Retinal pigment epithelial cell (primary cell): Measurements from ENCODE around the gene TMEM108.

Experiments
- DNase-seq: peaks from one replicate; pipeline ENCODE4 v3.0.0-alpha.2; 2010; ENCODE audit warnings: low read depth
- H3K4me3 ChIP-seq: 2 replicates; pipeline ENCODE4 v1.5.1; 2011; ENCODE audit warnings: mild to moderate bottlenecking, low read length, control low read depth, moderate library complexity
- TF ChIP-seq, protein P1 (sequence below): conservative IDR thresholded peaks from 2 replicates; pipeline ENCODE4 v1.5.1; 2011; ENCODE audit warnings: low read depth, low read length, control low read depth, inconsistent platforms

The TMEM108 gene

DNA sequence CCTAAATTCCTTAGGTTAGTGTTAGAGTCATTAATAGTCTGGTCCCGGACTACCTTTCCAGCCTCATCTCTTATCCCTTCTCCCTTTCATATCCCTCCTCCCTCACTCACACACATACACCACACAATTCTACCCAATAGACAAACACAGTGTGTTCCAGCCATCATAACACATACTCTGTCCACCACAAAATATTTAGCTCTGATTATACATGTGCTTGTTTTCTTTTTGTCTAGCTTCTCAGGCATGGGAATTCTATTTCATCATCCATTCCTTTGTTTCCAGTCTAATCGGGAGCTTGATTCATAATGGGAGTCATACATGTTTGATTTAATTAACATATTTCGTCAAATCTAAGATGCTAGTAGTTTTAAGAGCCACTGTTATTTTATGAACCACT is 199.8 kb downstream of the TMEM108 start:
- DNase-seq, result no peak
- TF ChIP-seq, protein P1, sequence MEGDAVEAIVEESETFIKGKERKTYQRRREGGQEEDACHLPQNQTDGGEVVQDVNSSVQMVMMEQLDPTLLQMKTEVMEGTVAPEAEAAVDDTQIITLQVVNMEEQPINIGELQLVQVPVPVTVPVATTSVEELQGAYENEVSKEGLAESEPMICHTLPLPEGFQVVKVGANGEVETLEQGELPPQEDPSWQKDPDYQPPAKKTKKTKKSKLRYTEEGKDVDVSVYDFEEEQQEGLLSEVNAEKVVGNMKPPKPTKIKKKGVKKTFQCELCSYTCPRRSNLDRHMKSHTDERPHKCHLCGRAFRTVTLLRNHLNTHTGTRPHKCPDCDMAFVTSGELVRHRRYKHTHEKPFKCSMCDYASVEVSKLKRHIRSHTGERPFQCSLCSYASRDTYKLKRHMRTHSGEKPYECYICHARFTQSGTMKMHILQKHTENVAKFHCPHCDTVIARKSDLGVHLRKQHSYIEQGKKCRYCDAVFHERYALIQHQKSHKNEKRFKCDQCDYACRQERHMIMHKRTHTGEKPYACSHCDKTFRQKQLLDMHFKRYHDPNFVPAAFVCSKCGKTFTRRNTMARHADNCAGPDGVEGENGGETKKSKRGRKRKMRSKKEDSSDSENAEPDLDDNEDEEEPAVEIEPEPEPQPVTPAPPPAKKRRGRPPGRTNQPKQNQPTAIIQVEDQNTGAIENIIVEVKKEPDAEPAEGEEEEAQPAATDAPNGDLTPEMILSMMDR, result no peak
- no peak overlapping the region for H3K4me3 ChIP-seq

DNA sequence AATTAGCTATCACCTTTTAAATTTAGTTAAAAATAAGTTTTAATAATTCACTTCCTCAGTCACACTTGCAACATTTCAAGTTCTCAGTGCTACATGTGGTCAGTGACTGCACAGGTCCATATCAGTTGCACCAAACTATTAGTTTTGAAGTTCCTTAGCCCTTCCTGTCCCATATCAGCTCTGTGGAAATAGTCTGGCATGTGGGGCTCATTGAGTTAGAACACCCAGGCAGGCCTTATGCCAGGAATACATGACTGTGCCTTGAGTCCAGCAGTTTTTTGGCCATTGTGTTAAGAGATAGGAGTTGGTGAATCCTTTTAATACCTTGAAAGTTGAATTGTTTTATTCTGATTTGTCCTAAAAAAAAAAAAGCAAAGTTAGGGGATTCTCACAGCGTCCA is 207.9 kb downstream of the TMEM108 start:
- H3K4me3 ChIP-seq, result no peak overlapping the region
- DNase-seq, result no peak
- TF ChIP-seq, protein P1, result no peak

DNA sequence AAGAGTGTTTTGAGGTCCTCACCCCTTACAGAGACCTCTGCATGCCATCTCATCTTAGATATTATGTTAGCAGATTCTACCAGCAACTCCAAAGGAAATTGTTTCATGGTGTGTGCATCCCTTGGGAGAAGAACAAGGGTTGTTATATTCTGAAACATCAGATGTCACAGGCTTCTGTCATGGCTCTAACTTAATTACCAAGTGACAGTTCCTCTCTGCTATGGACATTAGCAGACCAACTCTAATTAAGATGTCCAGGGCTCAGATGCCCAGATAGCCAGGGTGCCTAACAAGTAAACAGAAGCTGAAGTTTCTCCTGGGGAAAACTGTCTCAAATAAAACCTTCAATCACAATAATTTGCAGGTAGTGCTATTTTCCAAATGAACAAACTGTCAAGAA is 208.6 kb downstream of the TMEM108 start:
- no peak for DNase-seq
- TF ChIP-seq, protein P1, result no peak
- no peak overlapping the region for H3K4me3 ChIP-seq

GRCh38 chr3:133248389-133248788 is 210.2 kb downstream of the TMEM108 start:
- TF ChIP-seq, protein P1, result no peak
- no peak overlapping the region for H3K4me3 ChIP-seq
- no peak for DNase-seq

GRCh38 chr3:133249490-133249889 is 211.3 kb downstream of the TMEM108 start:
- TF ChIP-seq, protein P1, result no peak
- no peak overlapping the region for H3K4me3 ChIP-seq
- DNase-seq, result no peak

GRCh38 chr3:133254151-133254550 is 216.0 kb downstream of the TMEM108 start:
- DNase-seq, result no peak
- TF ChIP-seq, protein P1, result no peak
- no peak overlapping the region for H3K4me3 ChIP-seq

DNA sequence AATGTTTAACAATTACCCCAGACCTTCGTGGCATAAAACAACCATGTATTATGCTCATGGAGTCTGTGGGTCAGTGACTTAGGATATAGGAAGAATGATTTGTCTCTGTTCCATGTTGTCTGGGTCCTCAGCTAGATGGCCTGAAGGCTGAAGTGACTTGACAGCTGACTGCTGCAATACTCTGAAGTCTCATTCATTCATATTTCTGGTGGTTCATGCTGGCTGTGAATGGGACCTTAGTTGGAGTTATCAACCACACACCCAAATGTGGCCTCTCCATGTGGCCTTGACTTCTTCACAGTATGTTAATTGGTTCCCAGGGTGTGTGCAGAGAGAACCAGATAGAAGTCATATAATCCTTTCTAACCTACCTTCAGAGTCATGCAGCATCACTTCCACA is 216.5 kb downstream of the TMEM108 start:
- no peak overlapping the region for H3K4me3 ChIP-seq
- no peak for DNase-seq
- TF ChIP-seq, protein P1, result no peak
